ENCODE results near the gene PTPA. TPM values are rescaled to one million over a fixed set of nuclear protein-coding genes. Genes with fewer than 3 reads are reported as not detected.

The PTPA gene
- total RNA-seq, 1 donor, result 136 TPM

- no peak for TF ChIP-seq CTCF (IDR thresholded peaks at IDR 0.05; ENCODE audit: insufficient read depth, low read depth, low read length)
- no peak for DNase-seq (ENCODE audit: low read depth)
- H3K4me3 ChIP-seq (ENCODE audit: low read depth, low read length), result no peak overlapping the region
These were observed 34.6 kb upstream of the PTPA start for GRCh38 chr9:129076640-129077037.

GRCh38 chr9:129077236-129077635 lies 34.0 kb upstream of the PTPA start:
- no peak for DNase-seq (ENCODE audit: low read depth)
- H3K4me3 ChIP-seq (ENCODE audit: low read depth, low read length), result no peak overlapping the region
- TF ChIP-seq CTCF (IDR thresholded peaks at IDR 0.05; ENCODE audit: insufficient read depth, low read depth, low read length), result no peak

DNA sequence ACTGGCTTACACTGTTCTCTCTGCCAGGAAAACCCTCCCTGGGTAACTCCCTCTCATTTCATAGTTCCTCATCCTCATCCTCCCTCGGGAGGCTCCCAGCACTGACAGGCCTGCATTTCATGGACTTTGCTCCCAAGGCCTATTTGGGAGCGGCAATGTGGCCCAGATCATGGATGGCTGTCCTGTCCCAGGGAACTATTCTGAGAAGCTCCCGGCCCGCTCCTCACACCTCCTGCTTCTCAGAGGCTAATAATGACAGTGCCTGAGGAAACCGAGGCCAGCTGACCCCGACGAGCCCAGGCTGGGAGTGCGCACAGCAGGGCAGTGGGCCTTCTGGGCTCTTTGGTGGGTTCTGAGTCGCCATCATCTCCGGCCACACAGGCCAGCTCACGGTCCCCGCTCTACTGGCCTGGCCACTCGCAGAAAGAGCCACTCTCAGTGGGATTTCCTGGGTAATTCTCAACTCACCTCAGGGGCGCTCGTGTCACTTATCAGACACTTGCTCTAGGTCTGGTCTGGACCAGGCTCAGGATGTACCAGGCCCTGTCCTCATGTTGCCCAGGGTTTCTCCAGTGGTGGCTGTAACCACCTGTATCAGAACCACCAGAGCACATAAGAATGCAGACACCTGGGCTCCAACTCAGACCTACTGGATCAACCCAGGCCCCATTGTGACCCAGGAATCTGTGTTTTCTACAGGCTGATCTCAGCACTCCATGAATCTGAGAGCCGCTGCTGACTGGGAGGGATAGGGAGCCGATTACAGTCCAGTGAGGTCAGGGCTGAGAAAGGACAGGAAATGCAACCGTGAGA lies 32.3 kb upstream of the PTPA start:
- DNase-seq (ENCODE audit: low read depth), result no peak
- no peak overlapping the region for H3K4me3 ChIP-seq (ENCODE audit: low read depth, low read length)
- no peak for TF ChIP-seq CTCF (IDR thresholded peaks at IDR 0.05; ENCODE audit: insufficient read depth, low read depth, low read length)

DNA sequence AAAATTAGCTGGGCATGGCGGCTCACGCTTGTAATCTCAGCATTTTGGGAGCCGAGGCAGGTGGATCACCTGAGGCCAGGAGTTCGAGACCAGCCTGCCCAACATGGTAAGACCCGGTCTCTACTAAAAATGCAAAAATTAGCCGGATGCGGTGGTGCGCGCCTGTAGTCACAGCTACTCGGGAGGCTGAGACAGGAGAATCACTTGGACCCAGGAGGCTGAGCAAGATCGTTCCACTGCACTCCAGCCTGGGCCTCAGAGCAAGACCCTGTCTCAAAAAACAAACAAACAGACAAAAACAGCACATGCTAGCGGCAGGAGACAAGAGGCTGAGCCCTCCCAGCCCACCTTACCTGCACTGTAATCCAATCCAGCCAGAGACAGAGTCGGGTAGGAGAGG lies 31.4 kb upstream of the PTPA start:
- no peak for DNase-seq (ENCODE audit: low read depth)
- no peak overlapping the region for H3K4me3 ChIP-seq (ENCODE audit: low read depth, low read length)
- no peak for TF ChIP-seq CTCF (IDR thresholded peaks at IDR 0.05; ENCODE audit: insufficient read depth, low read depth, low read length)

DNA sequence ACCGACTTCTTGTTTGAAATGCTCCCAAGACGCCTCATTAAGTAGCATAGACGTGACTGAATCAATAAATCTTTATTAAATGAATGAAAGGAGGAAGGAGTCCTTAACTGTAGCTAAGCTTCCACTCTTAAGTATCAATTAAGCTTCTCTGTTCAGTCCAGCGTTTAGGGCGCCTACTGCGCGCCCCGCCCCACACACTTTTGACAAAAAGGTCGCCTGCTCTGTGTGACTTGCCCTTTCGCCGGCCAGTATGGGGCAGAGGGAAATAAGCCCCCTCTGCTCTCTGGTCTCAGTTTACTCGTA lies 31.0 kb upstream of the PTPA start:
- no peak for DNase-seq (ENCODE audit: low read depth)
- H3K4me3 ChIP-seq (ENCODE audit: low read depth, low read length), result peak overlapping the region; percentile 65
- no peak for TF ChIP-seq CTCF (IDR thresholded peaks at IDR 0.05; ENCODE audit: insufficient read depth, low read depth, low read length)

DNA sequence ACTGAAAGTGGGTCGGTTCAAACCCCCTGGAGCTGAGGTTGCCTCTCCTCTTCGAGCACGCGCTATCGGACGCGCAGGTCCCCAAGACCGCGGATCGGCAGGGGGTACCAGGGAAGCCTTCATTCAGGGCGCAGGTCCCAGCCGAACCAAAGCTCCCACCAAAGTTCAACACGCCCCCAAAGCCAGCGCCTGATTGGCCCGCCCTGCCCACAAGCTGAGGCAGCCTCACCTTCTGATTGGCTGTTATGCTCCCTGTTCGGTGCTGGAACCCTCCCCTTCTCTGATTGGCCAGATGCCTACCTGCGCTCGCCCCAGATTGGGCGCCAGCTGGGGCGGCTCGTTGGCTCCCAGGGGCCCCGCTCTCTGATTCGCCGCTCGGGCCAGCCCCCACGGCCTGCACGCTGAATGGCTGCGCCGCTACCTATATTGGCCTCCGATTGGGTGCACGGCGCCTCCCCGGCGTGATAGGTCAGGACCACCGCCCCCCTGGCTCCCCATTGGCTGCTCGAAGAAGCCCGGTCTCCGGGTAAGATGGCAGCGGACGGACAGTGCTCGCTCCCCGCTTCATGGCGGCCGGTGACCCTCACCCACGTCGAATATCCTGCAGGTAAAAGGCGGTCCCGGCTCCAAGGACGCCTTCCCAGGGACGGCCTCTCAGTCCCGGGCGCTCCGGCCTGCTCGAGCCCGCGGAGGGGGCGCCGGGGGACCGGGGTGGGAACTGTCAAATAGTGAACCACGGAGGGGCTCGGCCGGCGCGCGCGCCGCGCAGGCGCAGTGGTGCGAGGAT lies 30.4 kb upstream of the PTPA start, which contains the start of gene DOLPP1:
TSS of gene DOLPP1 (plus strand) at position 511 of the 787 bp plus-strand sequence. CDS start at position 532, 21 bp downstream.
- no peak for TF ChIP-seq CTCF (IDR thresholded peaks at IDR 0.05; ENCODE audit: insufficient read depth, low read depth, low read length)
- DNase-seq (ENCODE audit: low read depth), result peak; percentile 100
- peak within 1 kb of the TSS; percentile 85 for H3K4me3 ChIP-seq (ENCODE audit: low read depth, low read length)

All from fibroblast of villous mesenchyme (primary cell).